GM12878 (cell line): ENCODE data around the gene LMX1B. TPM values are rescaled to one million over a fixed set of nuclear protein-coding genes. Genes with fewer than 3 reads are reported as not detected.

Experiments used
- ATAC-seq: fragments of 200-7000 bp; cut with Tn5 transposase; 3 replicates; pipeline ENCODE4 v1.9.1; 2020; ENCODE audit warnings: mild to moderate bottlenecking, moderate library complexity
- BruUV-seq: library from RNA; stranded (reverse); fragments of 400-500 nt; replicated peaks from 2 replicates; lab custom pipeline; 2021; lab: Mats Ljungman, UMichigan
- CTCF ChIA-PET: fragments of 300-600 bp; sonication (Branson Sonifier 250); formaldehyde crosslinking; extraction: SDS; loops from one replicate; lab custom pipeline; 2021; ENCODE audit warnings: inconsistent platforms; lab: Yijun Ruan, JAX
- POLR2A ChIA-PET: fragments of 350-600 bp; formaldehyde crosslinking; extraction: SDS; loops from one replicate; lab custom pipeline; 2021; ENCODE audit warnings: inconsistent platforms; lab: Charles Lee
- RAD21 ChIA-PET: fragments of 300-600 bp; sonication (Branson Sonifier 250); formaldehyde crosslinking; loops from one replicate; lab custom pipeline; 2023; ENCODE audit warnings: antibody characterized with exemption; ENCODE audit not compliant: unreplicated experiment; lab: Charles Lee
- SMC1A ChIA-PET: fragments of 300-600 bp; sonication (Branson Sonifier 250); formaldehyde crosslinking; loops from one replicate; lab custom pipeline; 2023; ENCODE audit not compliant: unreplicated experiment, uncharacterized antibody; lab: Charles Lee
- DNase-seq: peaks from one replicate; pipeline ENCODE4 v3.0.0-alpha.2; 2011; ENCODE audit warnings: low read depth, low spot score
- FAIRE-seq: peaks from 3 replicates; lab custom pipeline; 2011; peaks lifted over from hg19 to GRCh38; lab: Jason Lieb, UNC
- H2AFZ ChIP-seq: 2 replicates; pipeline ENCODE4 v1.6.0; 2011; ENCODE audit warnings: low read depth, low read length, control low read depth; ENCODE audit not compliant: control insufficient read depth
- H3K27ac ChIP-seq: 2 replicates; pipeline ENCODE4 v1.5.1; 2011; ENCODE audit warnings: control low read depth; ENCODE audit not compliant: control insufficient read depth, insufficient read depth
- H3K27me3 ChIP-seq, 2 experiments: replicated peaks in 1 of 2; 2 replicates each; pipeline versions ENCODE4 v1.6.0 to v1.6.1; 2011; ENCODE audit warnings: low read length in 1 of 2; ENCODE audit not compliant: control insufficient read depth in 2 of 2, insufficient read depth in 2 of 2
- H3K36me3 ChIP-seq, 2 experiments: 2 replicates each; pipeline ENCODE4 v1.5.1; 2011; ENCODE audit warnings: low read length in 1 of 2; ENCODE audit not compliant: control insufficient read depth in 2 of 2, insufficient read depth in 2 of 2
- H3K4me1 ChIP-seq: 2 replicates; pipeline ENCODE4 v1.6.1; 2011; ENCODE audit warnings: mild to moderate bottlenecking, low read length, moderate library complexity, mixed read lengths; ENCODE audit not compliant: control insufficient read depth, insufficient read depth
- H3K4me2 ChIP-seq: 2 replicates; pipeline ENCODE4 v1.6.0; 2011; ENCODE audit warnings: control low read depth; ENCODE audit not compliant: control insufficient read depth, insufficient read depth
- H3K4me3 ChIP-seq: fragments of 200-600 bp; sonication (generic); 2 replicates; pipeline ENCODE4 v1.5.1; 2016
- H3K79me2 ChIP-seq: 2 replicates; pipeline ENCODE4 v1.6.0; 2011; ENCODE audit warnings: low read length; ENCODE audit not compliant: control insufficient read depth, insufficient read depth
- H3K9ac ChIP-seq: 2 replicates; pipeline ENCODE4 v1.8.0; 2011; ENCODE audit warnings: low read length, control low read depth, mixed read lengths; ENCODE audit not compliant: control insufficient read depth, insufficient read depth
- H3K9me3 ChIP-seq: replicated peaks from 3 replicates; pipeline ENCODE4 v1.5.1; 2011; ENCODE audit warnings: mild to moderate bottlenecking, low read length; ENCODE audit not compliant: control insufficient read depth, insufficient read depth
- H4K20me1 ChIP-seq: 2 replicates; pipeline ENCODE4 v1.6.0; 2011; ENCODE audit not compliant: control insufficient read depth, insufficient read depth
- BCLAF1 ChIP-seq: fragments of 450-650 bp; IDR thresholded peaks from 2 replicates; pipeline ENCODE4 v1.6.1; 2017; ENCODE audit warnings: antibody characterized with exemption, mild to moderate bottlenecking, moderate library complexity
- CEBPZ ChIP-seq: fragments of 150-350 bp; IDR thresholded peaks from 2 replicates; pipeline ENCODE4 v1.6.1; 2016; ENCODE audit warnings: low read depth, low read length
- CTCF ChIP-seq, 3 experiments: IDR thresholded peaks in 2 of 3; conservative IDR thresholded peaks in 1 of 3; 2 replicates each; pipeline ENCODE4 v1.5.1; 2011; ENCODE audit warnings: low read depth in 3 of 3, low read length in 3 of 3, mild to moderate bottlenecking in 3 of 3, control low read depth in 2 of 3, moderate library complexity in 2 of 3, inconsistent platforms in 1 of 3, mixed read lengths in 1 of 3; ENCODE audit not compliant: control insufficient read depth in 2 of 3, insufficient read depth in 1 of 3; ENCODE audit errors: extremely low read depth in 1 of 3
- EGR1 ChIP-seq, 2 experiments: IDR thresholded peaks; 1 replicate in 1 of 2; 2 replicates in 1 of 2; pipeline ENCODE4 v1.6.1; 2011 to 2012; ENCODE audit warnings: low read depth in 2 of 2, low read length in 2 of 2, borderline replicate concordance in 1 of 2, mild to moderate bottlenecking in 1 of 2, moderate library complexity in 1 of 2
- IRF5 ChIP-seq: fragments of 450-650 bp; IDR thresholded peaks from 2 replicates; pipeline ENCODE4 v1.6.1; 2017; ENCODE audit warnings: borderline replicate concordance
- MAX ChIP-seq: IDR thresholded peaks from 2 replicates; pipeline ENCODE4 v1.6.1; 2012; ENCODE audit warnings: low read depth, low read length, improper control_type of control experiment
- MXI1 ChIP-seq: fragments of 150-350 bp; IDR thresholded peaks from 2 replicates; pipeline ENCODE4 v1.6.1; 2011; ENCODE audit warnings: low read depth, mild to moderate bottlenecking, inconsistent platforms, low read length, improper control_type of control experiment
- PML ChIP-seq: IDR thresholded peaks from 2 replicates; pipeline ENCODE4 v1.6.1; 2012; ENCODE audit warnings: low read length, inconsistent platforms
- SUZ12 ChIP-seq: fragments of 200-600 bp; sonication (generic); IDR thresholded peaks from one replicate; pipeline ENCODE4 v1.6.1; 2018; ENCODE audit warnings: antibody characterized with exemption, mild to moderate bottlenecking; ENCODE audit not compliant: unreplicated experiment
- TAF1 ChIP-seq: IDR thresholded peaks from 2 replicates; pipeline ENCODE4 v1.6.1; 2011; ENCODE audit warnings: mild to moderate bottlenecking, low read depth, low read length, borderline replicate concordance
- WGBS: methylation state at CpG from one replicate; pipeline ENCODE4 v1.1.6; 2016; ENCODE audit warnings: low lambda C conversion rate; ENCODE audit not compliant: insufficient replicate concordance, insufficient coverage; ENCODE audit errors: missing lambda C conversion rate; 5-methylcytosine and 5-hydroxymethylcytosine counted together
- in situ Hi-C: fragments of 300-500 bp; cut with MboI; formaldehyde crosslinking; loops from 9 replicates; pipeline ENCODE4 v1.14.3; 2018; ENCODE audit warnings: mixed read lengths
- intact Hi-C: fragments of 100-400 bp; cut with micrococcal nuclease; formaldehyde crosslinking; loops from one replicate; pipeline ENCODE4 v1.14.2; 2022; ENCODE audit not compliant: unreplicated experiment
- polyA plus RNA-seq, 11 experiments: library from polyadenylated mRNA; depleted of rRNA in 4 of 11; unstranded in 6 of 11; stranded (reverse) in 5 of 11; fragments of >200 nt; fragmentation: Nextera tagmentation in 4 of 11; fragmentation: Illumina TruSeq in 1 of 11; extraction: Ambion mirVana in 4 of 11; extraction: Trizol in 1 of 11; gene quantifications; 1 replicate in 1 of 11; 2 replicates in 10 of 11; pipeline versions ENCODE4 v1.2.1 to v1.2.3, GENCODE V29; 2011 to 2016; ENCODE audit warnings: inconsistent platforms in 2 of 11, missing spikeins in 2 of 11, low read depth in 1 of 11
- total RNA-seq, 4 experiments: library from RNA; depleted of rRNA in 3 of 4; stranded (reverse); fragments of >200 nt in 3 of 4; fragmentation: Illumina TruSeq in 1 of 4; extraction: Trizol in 1 of 4; gene quantifications; 2 replicates each; pipeline versions ENCODE4 v1.2.1 to v1.2.3, GENCODE V29; 2013 to 2021

Gene LMX1B
- total and polyA plus RNA-seq, 10 of the 15 experiments (the other 5 are each of a cell fraction or from before 2014, with no cell fraction given) = not detected

- intact Hi-C loops = loop anchor here (2.0 to 5.0 kb wide), 2 partner anchors 81 to 172 kb away; no protein-coding TSS in a partner anchor
- no peak for TF ChIP-seq EGR1 (IDR thresholded peaks at IDR 0.05; ENCODE audit: borderline replicate concordance in 1 of 2, low read depth in 2 of 2, low read length in 2 of 2)
- no peak for TF ChIP-seq CTCF (IDR thresholded peaks at IDR 0.05 in 2 of 3, conservative IDR thresholded peaks at IDR 0.05 in 1 of 3; ENCODE audit: control insufficient read depth in 2 of 3, extremely low read depth in 1 of 3, insufficient read depth in 1 of 3, low read depth in 3 of 3, low read length in 3 of 3)
- TF ChIP-seq PML = no peak
- no peak for TF ChIP-seq TAF1
- no peak for TF ChIP-seq MAX
- no peak for TF ChIP-seq CEBPZ
- no peak for TF ChIP-seq IRF5
- no peak for TF ChIP-seq MXI1
- TF ChIP-seq BCLAF1 = no peak
- TF ChIP-seq SUZ12 = no peak
- TF ChIP-seq, all 136 proteins: peak for 0
- Histone ChIP-seq H3K9me3 (no peaks in the 10 kb centered on the region), H3K36me3 (no peaks in the 10 kb centered on the region), H3K27ac (no peak overlapping the region), H3K27me3 (peaks cover 7 to 18% of the 10 kb centered on the region in 2 experiments), H3K79me2 (no peaks in the 10 kb centered on the region), H3K4me2 (no peak overlapping the region), H3K4me3 (no peak overlapping the region), H4K20me1 (no peaks in the 10 kb centered on the region; the same call in 1 of the 2 replicates), H3K9ac (no peak overlapping the region), H2AFZ (no peak overlapping the region), H3K4me1 (no peaks in the 10 kb centered on the region)
- no peak for ATAC-seq
- ChIA-PET SMC1A (no interaction called here), RAD21 (no interaction called here), CTCF (interaction anchor here (1.1 to 2.1 kb wide), 2 partner anchors 172 to 174 kb away, joined by 3 to 5 read pairs; no protein-coding TSS in a partner anchor), POLR2A (no interaction called here)
- no TSS peak for BruUV-seq
- WGBS = 28% methylated on average over 23 of the region's 23 CpGs
- in situ Hi-C loops = loop anchor here (5.0 kb wide), 1 partner anchor 172 kb away; no protein-coding TSS in a partner anchor
- no peak for DNase-seq
- no peak for FAIRE-seq
Observed at GRCh38 chr9:126609711-126610388, 3.9 kb upstream of the LMX1B start.
